Activated naive CD4-positive, alpha-beta T cell treated with anti-CD3 and anti-CD28 coated beads, Interleukin-2, amount 50 U/mL, for 72 hours (primary cell): ENCODE measurements around the gene XYLB. TPM values are rescaled to one million over a fixed set of nuclear protein-coding genes. Genes with fewer than 3 reads are reported as not detected.
"Not testable (repeated sequence)": the region's sequence is repeated elsewhere in the genome, so short reads cannot be mapped to it uniquely, and the experiment has no call there.

Experiments
- ATAC-seq, 2 donors: fragments of 150-1000 bp; cut with Tn5 transposase; 2 replicates each; pipeline ENCODE4 v1.10.0; 2021; ENCODE audit warnings: mild to moderate bottlenecking in 2 of 2, moderate library complexity in 2 of 2
- DNase-seq, 2 donors: peaks; one replicate each; pipeline ENCODE4 v3.0.0; 2021 to 2022; ENCODE audit warnings: low spot score in 2 of 2
- H3K27ac Mint-ChIP-seq, 2 donors: one replicate each; pipeline ENCODE4 v1.8.0; 2022; ENCODE audit warnings: mild to moderate bottlenecking in 2 of 2, mixed read lengths in 2 of 2
- H3K36me3 Mint-ChIP-seq, 2 donors: one replicate each; pipeline ENCODE4 v1.8.0; 2022; ENCODE audit warnings: mixed read lengths in 2 of 2
- H3K9me3 Mint-ChIP-seq, 2 donors: one replicate each; pipeline ENCODE4 v1.8.0; 2022; ENCODE audit warnings: mixed read lengths in 2 of 2
- total RNA-seq, 2 donors: library from RNA; stranded (reverse); gene quantifications; one replicate each; pipeline ENCODE4 v1.2.3, GENCODE V29; 2022

The XYLB gene
- total RNA-seq, 2 donors from 2014 or later = 2.3 to 9.8 TPM

DNA sequence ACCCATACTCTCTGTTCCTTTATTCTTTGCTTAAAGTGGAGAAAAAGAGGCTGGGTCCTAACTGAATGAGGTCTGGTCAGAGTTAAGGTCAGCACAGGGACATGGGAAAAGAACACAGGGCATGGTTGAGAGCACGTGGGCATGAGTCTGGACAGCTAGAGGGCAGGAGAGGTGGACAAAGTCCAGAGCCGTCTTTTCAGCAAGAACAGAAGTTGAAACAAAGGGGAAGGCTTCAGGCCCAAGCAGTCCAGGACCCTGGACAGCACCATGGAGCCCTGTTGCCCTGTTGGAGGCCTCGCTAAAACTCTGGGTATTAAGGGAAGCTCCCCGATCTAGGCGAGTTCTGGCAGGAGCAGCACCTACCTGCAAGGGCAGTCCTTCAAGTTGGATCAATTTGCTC is 50.7 kb downstream of the XYLB start:
- no peak overlapping the region for H3K27ac Mint-ChIP-seq
- peaks cover 20 to 26% of the 10 kb centered on the region in 2 donors for H3K36me3 Mint-ChIP-seq
- no peaks in the 10 kb centered on the region for H3K9me3 Mint-ChIP-seq
- DNase-seq = no peak
- no peak for ATAC-seq

DNA sequence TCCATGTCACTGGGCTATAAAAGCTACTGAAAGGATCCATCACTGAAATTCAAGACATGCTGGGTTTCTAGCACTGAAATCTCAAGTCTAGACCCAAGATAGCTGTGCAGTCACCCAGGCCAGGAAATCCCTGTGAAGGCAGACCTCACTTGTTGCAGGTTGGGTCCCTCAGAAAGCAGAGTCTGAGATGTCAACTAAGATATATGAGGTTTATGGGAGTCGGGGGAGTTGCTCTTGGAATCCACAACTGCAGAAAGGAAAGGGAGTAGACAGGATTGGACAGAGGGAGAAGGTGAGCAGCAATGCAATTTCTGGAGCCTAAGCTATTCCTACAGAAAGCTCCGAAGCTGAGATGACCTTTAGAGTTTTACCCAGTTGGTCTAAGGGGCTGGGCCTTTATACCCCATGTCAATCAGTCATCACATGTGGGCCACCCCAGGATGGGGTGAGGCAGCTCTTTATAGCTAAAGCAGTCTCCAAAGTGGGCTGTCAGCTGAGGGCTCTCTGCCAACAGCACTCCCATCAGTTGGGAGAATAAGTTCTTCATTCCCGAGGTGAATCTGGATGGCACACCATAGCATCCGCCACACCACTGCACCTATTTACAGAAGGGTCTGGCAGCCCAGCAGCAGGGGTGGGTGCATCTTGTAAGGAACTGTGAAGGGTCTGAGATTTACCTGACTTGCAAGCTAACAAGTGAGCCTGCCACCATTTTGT is 54.8 kb downstream of the XYLB start:
- H3K36me3 Mint-ChIP-seq = peaks cover 17 to 41% of the 10 kb centered on the region in 2 donors
- no peak for ATAC-seq

DNA sequence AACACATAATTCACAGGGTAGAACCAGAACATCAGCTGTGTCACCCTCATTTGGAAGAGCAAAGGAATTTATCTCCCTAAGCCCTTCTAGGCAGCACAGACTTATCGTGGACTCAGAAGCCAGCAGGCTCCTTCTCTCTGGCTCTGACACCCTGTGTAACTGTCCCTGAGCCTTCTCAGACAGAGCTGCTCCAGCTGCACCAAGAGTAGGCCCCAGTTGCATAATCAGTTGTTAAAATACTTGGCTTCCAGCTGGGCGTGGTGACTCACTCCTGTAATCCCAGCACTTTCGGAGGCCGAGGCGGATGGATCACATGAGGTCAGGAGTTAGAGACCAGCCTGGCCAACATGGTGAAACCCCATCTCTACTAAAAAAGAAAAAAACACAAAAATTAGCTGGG is 57.7 kb downstream of the XYLB start:
- no peak overlapping the region for H3K27ac Mint-ChIP-seq
- peaks cover 0 to 4% of the 10 kb centered on the region in 2 donors for H3K9me3 Mint-ChIP-seq
- H3K36me3 Mint-ChIP-seq = peaks cover 10 to 22% of the 10 kb centered on the region in 2 donors
- ATAC-seq = no peak
- no peak for DNase-seq

More for the DNA sequence above, 54.8 kb downstream of the XYLB start:
- no peak overlapping the region for H3K27ac Mint-ChIP-seq
- DNase-seq = no peak
- peaks cover 0 to 4% of the 10 kb centered on the region in 2 donors for H3K9me3 Mint-ChIP-seq

DNA sequence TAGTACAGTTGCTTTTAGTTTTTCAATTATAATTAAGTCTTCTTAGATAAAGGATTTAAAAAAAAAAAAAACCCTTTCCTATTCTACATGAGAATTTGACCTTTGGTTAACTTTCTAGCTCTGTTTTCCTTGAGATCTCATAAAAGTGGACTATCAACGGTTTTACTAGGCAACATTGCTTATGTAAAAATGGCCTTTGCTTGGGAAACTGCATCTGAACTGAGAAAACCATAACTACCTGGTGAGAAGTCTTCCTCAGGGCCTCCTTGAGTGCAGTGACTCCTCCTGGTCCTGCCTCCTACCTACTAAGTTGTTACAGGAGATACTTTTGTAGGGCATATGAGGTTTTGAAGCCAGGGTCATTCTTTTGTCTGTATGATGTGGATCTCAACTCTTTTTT is 65.0 kb downstream of the XYLB start:
- Mint-ChIP-seq H3K9me3 (peaks cover 0 to 6% of the 10 kb centered on the region in 2 donors), H3K36me3 (peaks cover 0 to 8% of the 10 kb centered on the region in 2 donors), H3K27ac (no peak overlapping the region)
- no peak for ATAC-seq
- no peak for DNase-seq

DNA sequence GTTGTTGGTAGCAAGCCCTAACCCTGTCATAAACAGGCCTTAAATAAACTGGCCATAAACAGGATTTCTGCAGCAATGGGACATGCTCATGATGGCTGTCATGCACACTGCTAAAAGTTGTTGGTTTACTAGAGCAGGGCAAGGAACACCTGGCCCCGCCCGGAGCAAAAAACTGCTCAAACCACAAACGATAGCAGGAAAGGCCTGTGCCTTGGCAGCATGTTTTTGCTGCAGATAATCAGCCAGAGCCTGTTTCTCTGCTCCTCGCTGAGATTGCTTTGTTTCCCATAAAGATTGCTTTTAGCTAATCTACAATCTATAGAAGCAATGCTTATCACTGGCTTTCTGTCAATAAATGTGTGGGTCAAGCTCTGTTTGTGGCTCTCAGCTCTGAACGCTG is 74.2 kb downstream of the XYLB start:
- H3K9me3 Mint-ChIP-seq, DNase-seq, H3K36me3 Mint-ChIP-seq, ATAC-seq: not testable (repeated sequence)
- peak overlapping the region in 1 of 2 donors; percentile 30 for H3K27ac Mint-ChIP-seq

DNA sequence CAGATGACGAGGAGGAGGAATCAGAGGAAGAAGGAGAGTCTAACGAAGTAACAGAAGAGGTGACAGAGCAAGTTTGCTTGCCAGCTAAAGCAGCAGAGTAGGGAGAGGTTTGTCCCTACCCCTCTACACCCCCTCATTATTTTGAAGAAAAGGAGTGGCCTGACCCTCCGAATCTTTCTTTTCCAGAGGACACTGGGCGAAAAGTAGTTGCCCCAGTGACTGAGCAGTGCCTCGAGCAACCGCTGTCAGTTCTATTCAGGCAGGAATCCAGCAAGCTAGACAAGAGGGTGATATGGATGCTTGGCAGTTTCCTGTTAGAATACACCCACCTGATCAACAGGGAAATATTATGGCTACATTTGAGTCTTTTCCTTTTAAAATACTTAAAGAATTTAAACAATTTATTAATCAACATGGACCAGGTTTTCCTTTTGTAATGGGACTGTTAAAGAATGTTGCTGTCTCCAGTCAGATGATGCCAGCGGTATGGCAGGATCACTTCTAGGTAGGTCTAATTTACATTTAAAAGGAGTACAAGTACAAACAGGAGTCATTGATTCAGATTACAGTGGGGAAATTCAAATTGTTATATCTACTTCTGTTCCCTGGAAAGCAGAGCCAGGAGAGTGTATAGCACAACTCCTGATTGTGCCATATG is 75.2 kb downstream of the XYLB start:
- DNase-seq = no peak
- Mint-ChIP-seq H3K36me3 (no peaks in the 10 kb centered on the region), H3K9me3 (no peaks in the 10 kb centered on the region), H3K27ac (no peak overlapping the region)
- no peak for ATAC-seq

DNA sequence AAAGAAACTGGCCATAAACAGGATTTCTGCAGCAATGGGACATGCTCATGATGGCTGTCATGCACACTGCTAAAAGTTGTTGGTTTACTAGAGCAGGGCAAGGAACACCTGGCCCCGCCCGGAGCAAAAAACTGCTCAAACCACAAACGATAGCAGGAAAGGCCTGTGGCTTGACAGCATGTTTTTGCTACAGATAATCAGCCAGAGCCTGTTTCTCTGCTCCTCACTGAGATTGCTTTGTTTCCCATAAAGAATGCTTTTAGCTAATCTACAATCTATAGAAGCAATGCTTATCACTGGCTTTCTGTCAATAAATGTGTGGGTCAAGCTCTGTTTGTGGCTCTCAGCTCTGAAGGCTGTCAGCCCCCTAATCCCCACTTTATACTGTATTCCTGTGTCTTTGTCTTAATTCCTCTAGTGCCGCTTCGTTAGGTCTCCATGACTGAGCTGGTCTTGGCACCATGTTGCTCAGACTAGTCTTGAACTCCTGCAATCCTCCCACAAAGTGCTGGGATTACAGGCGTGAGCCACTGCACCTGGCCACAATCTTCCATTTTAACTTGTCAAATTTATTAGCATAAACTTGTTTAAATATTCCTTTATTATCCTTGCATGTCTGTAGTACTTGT is 80.3 kb downstream of the XYLB start:
- Mint-ChIP-seq H3K9me3 (peaks cover 2 to 13% of the 10 kb centered on the region in 2 donors), H3K36me3 (peaks cover 9 to 14% of the 10 kb centered on the region in 2 donors), H3K27ac (peak overlapping the region in 1 of 2 donors; percentile 7)
- ATAC-seq, DNase-seq: not testable (repeated sequence)

DNA sequence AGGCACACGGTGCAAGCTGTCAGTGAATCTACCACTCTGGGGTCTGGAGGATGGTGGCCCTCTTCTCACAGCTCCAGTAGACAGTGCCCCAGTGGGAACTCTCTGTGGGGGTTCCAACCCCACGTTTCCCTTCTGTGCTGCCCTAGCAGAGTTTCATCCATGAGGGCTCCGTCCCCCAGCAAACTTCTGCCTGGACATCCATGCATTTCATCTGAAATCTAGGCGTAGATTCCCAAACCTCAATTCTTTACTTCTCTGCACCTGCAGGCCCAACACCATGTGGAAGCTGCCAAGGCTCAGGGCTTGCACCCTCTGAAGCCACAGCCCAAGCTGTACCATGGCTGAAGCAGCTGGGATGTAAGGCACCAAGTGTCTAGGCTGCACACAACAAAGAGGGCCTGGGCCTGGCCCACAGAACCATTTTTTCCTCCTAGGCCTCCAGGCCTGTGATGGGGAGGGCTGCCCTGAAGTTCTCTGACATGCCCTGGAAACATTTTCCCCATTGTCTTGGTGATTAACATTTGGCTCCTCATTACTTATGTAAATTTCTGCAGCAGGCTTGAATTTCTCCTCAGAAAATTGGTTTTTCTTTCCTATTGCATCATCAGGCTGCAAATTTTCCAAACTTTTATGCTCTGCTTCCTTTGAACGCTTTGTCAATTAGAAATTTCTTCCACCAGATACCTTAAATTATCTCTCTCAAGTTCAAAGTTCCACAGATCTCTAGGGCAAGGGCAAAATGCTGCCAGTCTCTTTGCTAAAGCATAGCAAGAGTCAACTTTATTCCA is 86.5 kb downstream of the XYLB start:
- not testable (repeated sequence) for DNase-seq, ATAC-seq, H3K27ac Mint-ChIP-seq
- Mint-ChIP-seq H3K9me3 (peaks cover 28 to 39% of the 10 kb centered on the region in 2 donors), H3K36me3 (peaks cover 41 to 52% of the 10 kb centered on the region in 2 donors)

DNA sequence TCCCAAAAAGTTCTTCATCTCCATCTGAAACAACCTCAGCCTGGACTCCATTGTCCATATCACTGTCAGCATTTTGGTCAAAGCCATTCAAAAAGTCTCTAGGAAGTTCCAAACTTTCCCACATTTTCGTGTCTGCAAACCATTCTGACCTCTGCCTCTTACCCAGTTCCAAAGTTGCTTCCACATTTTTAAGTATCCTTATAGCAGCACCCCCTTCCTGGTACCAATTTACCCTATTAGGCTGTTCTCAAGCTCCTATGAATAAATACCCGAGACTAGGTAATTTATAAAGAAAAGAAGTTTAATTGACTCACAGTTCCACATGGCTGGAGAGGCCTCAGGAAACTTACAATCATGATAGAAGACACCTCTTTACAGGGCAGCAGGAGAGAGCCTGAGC is 87.1 kb downstream of the XYLB start:
- ATAC-seq, H3K27ac Mint-ChIP-seq, DNase-seq: not testable (repeated sequence)
- Mint-ChIP-seq H3K9me3 (peaks cover 28 to 39% of the 10 kb centered on the region in 2 donors), H3K36me3 (peaks cover 41 to 52% of the 10 kb centered on the region in 2 donors)

DNA sequence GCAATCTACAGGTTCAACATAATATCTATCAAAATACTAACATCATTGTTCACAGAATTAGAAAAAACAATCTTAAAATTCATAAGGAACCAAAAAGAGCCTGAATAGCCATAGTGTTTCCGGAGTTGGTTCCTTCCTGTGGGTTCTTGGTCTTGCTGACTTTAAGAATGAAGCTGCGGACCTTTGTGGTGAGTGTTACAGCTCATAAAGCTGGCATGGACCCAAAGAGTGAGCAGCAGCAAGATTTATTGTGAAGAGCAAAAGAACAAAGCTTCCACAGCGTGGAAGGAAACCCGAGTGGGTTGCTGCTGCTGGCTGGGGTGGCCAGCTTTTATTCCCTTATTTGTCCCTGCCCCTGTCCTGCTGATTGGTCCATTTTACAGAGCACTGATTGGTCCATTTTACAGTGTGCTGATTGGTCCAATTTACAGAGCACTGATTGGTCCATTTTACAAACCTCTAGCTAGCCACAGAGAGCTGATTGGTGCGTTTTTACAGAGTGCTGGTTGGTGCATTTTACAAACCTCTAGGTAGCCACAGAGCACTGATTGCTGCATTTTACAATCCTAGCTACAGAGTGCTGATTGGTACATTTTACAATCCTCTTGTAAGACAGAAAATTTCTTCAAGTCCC is 92.0 kb downstream of the XYLB start:
- not testable (repeated sequence) for ATAC-seq, H3K27ac Mint-ChIP-seq, DNase-seq
- Mint-ChIP-seq H3K9me3 (peaks cover 14 to 29% of the 10 kb centered on the region in 2 donors), H3K36me3 (peaks cover 16 to 28% of the 10 kb centered on the region in 2 donors)

DNA sequence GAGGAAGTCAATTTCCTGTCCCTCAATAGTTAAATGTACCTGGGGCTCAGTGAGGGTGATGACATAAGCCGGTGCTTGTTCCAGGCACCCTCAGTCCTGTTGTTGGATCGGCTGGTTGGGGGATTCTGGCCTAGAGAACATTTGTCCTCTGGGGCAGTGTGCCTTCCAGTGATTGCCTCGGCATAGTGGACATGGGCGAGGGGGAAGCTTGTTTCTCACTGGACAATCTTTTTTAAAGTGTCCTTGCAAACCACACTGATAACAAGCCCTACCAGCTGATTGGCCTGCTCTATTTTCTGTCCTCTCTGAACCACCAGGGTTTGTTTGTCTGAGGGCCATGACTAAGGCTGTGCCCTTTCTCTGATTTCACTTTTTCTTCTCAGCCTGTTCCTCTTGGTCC is 96.6 kb downstream of the XYLB start:
- not testable (repeated sequence) for ATAC-seq, H3K9me3 Mint-ChIP-seq, H3K27ac Mint-ChIP-seq, H3K36me3 Mint-ChIP-seq, DNase-seq

DNA sequence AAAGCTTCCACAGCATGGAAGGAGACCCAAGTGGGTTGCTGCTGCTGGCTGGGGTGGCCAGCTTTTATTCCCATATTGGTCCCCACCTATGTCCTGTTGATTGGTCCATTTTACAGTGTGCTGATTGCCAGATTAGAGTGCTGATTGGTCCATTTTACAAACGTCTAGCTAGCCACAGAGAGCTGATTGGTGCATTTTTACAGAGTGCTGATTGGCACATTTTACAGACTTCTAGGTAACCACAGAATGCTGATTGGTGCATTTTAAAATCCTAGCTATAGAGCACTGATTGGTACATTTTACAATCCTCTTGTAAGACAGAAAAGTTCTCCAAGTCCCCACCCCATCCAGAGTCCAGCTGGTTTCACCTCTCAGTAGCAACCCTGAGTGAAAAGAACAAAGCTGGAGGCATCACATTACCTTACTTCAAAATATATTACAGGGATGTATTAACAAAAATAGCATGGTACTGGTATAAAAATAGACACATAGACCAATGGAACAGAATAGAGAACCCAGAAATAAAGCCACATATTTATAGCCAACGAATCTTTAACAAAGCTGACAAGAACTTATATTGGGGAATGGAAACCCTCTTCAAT is 99.6 kb downstream of the XYLB start:
- Mint-ChIP-seq H3K27ac (no peak overlapping the region), H3K9me3 (peaks cover 4 to 5% of the 10 kb centered on the region in 2 donors), H3K36me3 (no peaks in the 10 kb centered on the region)
- DNase-seq = no peak
- no peak for ATAC-seq

DNA sequence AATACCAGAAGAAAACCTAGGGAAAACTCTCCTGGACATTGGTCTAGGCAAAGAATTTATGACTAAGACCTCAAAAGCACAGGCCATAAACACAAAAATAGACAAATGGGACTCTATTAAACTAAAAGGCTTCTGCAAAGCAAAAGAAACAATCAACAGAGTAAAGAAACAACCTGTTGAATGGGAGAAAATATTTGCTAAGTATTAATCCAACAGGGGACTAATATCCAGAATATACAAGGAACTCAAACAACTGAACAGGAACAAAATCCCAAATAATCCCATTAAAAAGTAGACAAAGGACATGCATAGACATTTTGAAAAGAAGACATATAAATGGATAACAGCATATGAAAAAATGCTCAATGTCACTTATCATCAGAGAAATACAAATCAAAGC is 100.2 kb downstream of the XYLB start:
- Mint-ChIP-seq H3K9me3 (peaks cover 4% of the 10 kb centered on the region in 2 donors), H3K36me3 (no peaks in the 10 kb centered on the region), H3K27ac (no peak overlapping the region)
- ATAC-seq (no peak), DNase-seq (no peak)

DNA sequence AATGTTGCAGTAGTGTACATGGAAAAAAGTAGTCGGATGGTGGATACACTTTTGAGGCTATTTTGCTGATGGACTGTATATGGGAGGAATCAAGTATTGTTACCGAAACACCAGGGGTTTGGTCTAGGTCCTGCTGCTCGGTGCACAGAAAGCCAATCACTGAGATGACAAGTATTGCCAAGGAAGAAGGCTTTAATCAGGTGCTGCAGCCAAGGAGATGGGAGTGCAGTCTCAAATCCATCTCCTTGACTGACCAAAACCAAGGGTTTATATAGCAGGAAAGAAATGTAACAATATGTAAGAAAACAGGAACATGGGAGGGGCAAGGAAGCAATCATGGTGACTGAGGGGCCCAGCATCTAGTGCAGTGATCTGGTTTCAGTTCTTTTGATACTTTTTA is 104.3 kb downstream of the XYLB start:
- ATAC-seq = no peak
- Mint-ChIP-seq H3K36me3 (peaks cover 0 to 5% of the 10 kb centered on the region in 2 donors), H3K9me3 (peaks cover 4% of the 10 kb centered on the region in 2 donors), H3K27ac (no peak overlapping the region)
- no peak for DNase-seq

DNA sequence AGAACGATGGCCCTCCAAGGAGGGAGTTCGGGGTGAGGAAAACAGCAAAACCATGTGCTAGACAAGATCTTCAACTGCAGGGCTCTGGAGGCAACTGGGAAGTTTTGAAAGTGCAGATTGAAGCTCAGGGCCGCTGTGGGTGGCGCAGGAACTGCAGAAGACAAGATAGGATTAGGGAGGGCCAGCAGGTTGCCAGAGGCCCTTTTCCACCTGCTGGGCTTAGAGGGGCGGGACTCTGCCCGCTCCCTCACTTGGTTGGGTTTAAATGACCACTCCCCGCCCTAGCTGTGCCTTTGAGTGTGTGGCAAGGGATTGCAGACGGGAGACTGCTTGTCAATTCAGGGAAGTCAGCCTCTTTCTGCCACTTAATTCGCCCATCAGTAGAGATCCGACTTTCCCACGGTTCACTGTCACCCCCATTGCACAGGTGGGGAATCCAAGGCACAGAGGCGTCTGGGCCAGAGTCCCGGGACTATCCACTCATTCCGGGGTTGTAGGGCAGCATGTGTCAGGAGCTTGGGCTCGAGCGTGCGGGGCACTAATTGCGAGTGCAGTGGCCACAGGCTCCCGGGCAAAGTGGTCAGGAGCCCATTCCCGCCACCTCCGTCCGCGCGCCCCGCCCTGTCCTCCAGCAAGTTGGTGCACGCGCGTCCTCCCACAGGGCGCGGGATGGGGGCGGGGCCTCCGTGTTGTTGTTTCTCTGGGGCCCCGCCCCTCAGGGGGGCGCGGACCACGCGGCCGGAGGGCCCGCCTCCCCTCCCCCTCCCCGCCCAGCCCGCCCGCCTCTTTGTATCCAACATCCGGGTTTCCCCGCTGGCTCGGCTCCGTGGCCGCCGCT is 106.7 kb downstream of the XYLB start, which contains the start of gene ACVR2B:
Gene ACVR2B (plus strand): TSS at position 816 of the 838 bp plus-strand sequence. CDS start 433 bp downstream, outside the sequence.
- DNase-seq (peak; percentile 69 to 74), ATAC-seq (peak; percentile 48 to 74)
- peaks cover 4% of the 10 kb centered on the region in 2 donors for H3K9me3 Mint-ChIP-seq
- peaks cover 0 to 5% of the 10 kb centered on the region in 2 donors for H3K36me3 Mint-ChIP-seq
- peak within 1 kb of the TSS; percentile 74 to 96 for H3K27ac Mint-ChIP-seq
